ENCODE data around the gene RAPSN. TPM values are rescaled to one million over a fixed set of nuclear protein-coding genes. Genes with fewer than 3 reads are reported as not detected.

RAPSN gene
- polyA plus RNA-seq, 1 donor, result 0.64 TPM

DNA sequence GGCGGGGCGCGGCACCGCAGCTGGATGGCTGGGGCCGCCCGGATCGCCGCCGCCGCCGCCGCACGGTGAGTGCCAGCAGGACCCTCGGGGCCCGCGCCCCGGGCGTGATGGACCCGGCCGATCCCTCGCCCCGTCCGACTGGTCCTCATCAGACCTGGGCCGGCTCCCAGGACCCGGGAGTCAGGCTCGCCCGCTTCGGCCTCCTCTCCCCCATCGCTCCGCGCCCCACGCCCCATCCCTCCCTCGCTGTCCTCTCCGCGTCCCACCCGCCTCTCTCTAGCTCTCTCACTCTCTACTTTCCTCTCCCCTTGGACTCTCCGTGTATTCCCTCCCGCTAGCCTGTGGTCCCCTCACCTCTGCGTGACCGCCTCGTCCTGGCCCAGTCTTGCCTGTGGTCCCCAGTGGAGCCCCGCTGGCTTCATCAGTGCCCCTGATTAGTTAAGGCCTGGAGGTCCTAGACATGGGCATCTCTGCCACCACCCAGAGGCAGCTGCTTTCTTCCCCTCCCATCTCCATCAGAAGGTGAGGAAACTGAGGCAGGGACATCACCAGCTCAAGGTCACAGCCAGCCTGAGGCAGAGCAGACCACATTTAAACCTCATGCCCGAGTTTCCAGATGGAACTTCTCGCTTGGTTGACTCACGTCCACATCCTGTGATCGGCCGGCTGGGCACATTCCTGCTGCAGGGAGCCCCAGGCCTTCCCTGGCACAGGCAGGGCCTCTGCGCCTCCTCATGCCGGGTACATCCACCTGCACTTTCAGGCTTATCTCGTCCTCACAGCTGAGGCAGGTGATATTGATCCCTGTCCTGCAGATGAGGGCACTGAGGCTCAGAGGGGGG, 40.1 kb downstream of the RAPSN start:
- H3K4me3 ChIP-seq (ENCODE audit: low read length), result peak overlapping the region; percentile 78
- peaks cover 17% of the 10 kb centered on the region for H3K4me1 ChIP-seq (ENCODE audit: control insufficient read depth, insufficient read depth, low read length)
- no peaks in the 10 kb centered on the region for H3K9me3 ChIP-seq (ENCODE audit: control insufficient read depth, low read depth, low read length)
- peak overlapping the region; percentile 60 for H3K27ac ChIP-seq (ENCODE audit: low read length)
- 0% methylated on average over 4 of the region's 50 CpGs for WGBS (ENCODE audit: insufficient coverage, low lambda C conversion rate)
- peak in 1 of 2 donors; percentile 39 for DNase-seq
- peaks cover 23% of the 10 kb centered on the region for H3K36me3 ChIP-seq (ENCODE audit: control insufficient read depth, insufficient read depth, low read length)
- H3K27me3 ChIP-seq (ENCODE audit: control insufficient read depth, insufficient read depth, low read length), result no peaks in the 10 kb centered on the region

DNA sequence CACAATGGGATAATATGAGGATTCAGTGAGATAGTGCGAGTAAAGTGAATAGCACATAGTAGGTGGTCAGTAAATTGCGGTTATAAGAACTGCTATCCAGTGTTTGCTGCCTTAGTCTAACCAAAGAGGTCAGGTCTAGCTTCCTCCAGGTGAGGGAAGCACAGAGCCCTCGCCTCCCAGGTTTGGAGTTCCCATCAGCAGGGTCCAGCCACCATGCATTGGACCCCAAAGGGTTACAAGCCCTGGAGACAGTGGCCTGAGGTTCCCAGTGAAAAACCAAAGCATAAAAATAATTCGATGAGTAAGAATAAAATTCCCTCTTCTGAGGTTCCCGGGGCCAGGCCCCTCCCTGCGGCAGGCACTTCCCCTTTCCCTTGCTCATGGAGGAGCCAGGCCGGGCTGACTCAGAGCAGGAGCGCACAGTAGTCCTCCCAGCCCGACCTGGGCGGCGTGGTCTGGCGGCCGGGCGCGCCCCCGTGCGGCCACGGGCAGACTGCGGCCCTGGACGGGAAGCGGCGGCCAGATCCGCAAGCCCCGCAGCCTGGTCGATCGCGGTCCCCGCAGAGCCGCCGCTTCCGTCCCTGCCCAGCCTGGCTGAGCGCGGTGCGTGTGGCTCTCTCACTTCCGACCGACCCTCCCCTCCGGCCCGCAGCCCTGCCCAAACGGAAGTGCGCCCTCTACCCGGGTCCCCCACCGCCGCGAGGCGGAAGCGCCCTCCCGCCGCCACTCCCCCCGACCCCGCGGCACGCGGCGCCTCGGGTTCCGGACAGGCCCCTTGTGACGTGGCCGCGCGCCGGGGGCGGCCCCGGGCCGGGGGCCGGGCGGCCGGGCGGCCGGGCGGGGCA, 41.0 kb downstream of the RAPSN start, which contains the start of gene SLC39A13:
TSS of gene SLC39A13 (plus strand) at position 845 of the 845 bp plus-strand sequence. CDS start 1,505 bp downstream, outside the sequence.
- H3K27ac ChIP-seq (ENCODE audit: low read length), result peak within 1 kb of the TSS; percentile 95
- H3K9me3 ChIP-seq (ENCODE audit: control insufficient read depth, low read depth, low read length), result no peaks in the 10 kb centered on the region
- H3K4me3 ChIP-seq (ENCODE audit: low read length), result peak within 1 kb of the TSS; percentile 78
- peaks cover 17% of the 10 kb centered on the region for H3K4me1 ChIP-seq (ENCODE audit: control insufficient read depth, insufficient read depth, low read length)
- peaks cover 16% of the 10 kb centered on the region for H3K36me3 ChIP-seq (ENCODE audit: control insufficient read depth, insufficient read depth, low read length)
- DNase-seq, result peak; percentile 94 to 98
- WGBS (ENCODE audit: insufficient coverage, low lambda C conversion rate), result no CpG with 5 or more reads among the region's 70 CpGs
- no peaks in the 10 kb centered on the region for H3K27me3 ChIP-seq (ENCODE audit: control insufficient read depth, insufficient read depth, low read length)

DNA sequence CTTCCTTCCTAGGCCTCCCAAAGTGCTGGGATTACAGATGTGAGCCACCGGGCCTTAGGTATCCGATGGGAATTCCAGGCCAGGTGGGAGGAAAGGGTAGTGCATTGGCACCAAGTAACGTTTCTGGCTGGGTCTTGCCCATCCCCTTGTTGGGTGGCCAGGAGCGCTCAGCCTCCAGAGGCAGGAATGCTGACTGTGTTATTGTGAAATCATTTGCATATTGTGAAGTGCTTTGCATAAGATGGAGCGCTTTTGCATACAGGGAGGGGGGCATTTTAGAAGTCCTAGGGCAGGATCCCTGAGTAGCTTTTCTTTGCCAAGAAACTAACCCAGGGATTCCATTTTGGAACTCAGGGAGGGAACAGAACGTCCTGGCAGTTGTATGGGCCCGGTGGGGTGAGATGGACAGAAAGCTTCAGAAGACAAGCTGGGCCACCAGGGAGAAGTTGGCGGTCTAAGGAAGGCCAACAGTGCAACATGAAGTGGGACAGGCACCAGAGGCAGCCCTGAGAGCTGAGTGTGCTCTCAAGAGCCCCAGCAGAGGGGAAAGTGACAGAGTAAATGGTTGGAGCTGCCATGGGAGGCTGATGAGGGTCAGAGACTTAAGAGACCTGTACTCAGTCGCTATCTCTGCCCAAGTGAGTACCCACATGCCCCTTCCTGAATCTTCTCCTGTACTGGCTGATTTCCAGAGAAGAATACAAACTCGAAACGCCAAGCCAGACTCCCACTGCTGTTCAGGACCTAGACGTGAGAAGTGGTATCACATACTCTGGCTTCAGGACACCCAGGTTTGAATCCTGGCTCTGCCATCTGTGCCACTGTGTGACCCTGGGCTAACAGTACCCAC, 41.8 kb downstream of the RAPSN start:
- H3K4me1 ChIP-seq (ENCODE audit: control insufficient read depth, insufficient read depth, low read length), result peaks cover 17% of the 10 kb centered on the region
- no peaks in the 10 kb centered on the region for H3K9me3 ChIP-seq (ENCODE audit: control insufficient read depth, low read depth, low read length)
- no peak for DNase-seq
- H3K27ac ChIP-seq (ENCODE audit: low read length), result peak overlapping the region; percentile 95
- peak overlapping the region; percentile 70 for H3K4me3 ChIP-seq (ENCODE audit: low read length)
- 83% methylated on average over 1 of the region's 12 CpGs for WGBS (ENCODE audit: insufficient coverage, low lambda C conversion rate)
- no peaks in the 10 kb centered on the region for H3K27me3 ChIP-seq (ENCODE audit: control insufficient read depth, insufficient read depth, low read length)
- H3K36me3 ChIP-seq (ENCODE audit: control insufficient read depth, insufficient read depth, low read length), result peaks cover 13% of the 10 kb centered on the region

DNA sequence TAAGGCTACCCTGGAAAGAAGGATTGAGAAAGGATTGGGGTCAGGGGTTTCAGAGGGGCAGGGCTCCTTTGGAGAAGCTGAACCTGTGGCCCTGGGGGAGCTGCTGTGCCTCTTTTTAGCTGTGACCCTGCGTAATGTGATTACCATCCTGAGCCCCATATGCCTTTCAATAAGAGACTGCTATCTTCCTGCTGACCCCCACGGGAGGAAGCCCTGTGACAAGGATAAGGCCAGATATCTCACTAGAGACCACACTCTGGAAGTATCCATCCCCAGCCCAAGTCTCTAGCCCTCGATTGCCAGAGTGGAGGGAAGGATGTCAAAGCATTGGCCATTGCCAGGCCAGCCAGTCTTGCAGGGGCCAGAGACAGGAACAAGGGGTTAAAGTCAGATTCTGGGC, 45.4 kb downstream of the RAPSN start:
- no peaks in the 10 kb centered on the region for H3K27me3 ChIP-seq (ENCODE audit: control insufficient read depth, insufficient read depth, low read length)
- H3K36me3 ChIP-seq (ENCODE audit: control insufficient read depth, insufficient read depth, low read length), result no peaks in the 10 kb centered on the region
- H3K4me3 ChIP-seq (ENCODE audit: low read length), result no peak overlapping the region
- no CpG with 5 or more reads among the region's 3 CpGs for WGBS (ENCODE audit: insufficient coverage, low lambda C conversion rate)
- no peak overlapping the region for H3K27ac ChIP-seq (ENCODE audit: low read length)
- no peak for DNase-seq
- no peaks in the 10 kb centered on the region for H3K9me3 ChIP-seq (ENCODE audit: control insufficient read depth, low read depth, low read length)
- peaks cover 10% of the 10 kb centered on the region for H3K4me1 ChIP-seq (ENCODE audit: control insufficient read depth, insufficient read depth, low read length)

DNA sequence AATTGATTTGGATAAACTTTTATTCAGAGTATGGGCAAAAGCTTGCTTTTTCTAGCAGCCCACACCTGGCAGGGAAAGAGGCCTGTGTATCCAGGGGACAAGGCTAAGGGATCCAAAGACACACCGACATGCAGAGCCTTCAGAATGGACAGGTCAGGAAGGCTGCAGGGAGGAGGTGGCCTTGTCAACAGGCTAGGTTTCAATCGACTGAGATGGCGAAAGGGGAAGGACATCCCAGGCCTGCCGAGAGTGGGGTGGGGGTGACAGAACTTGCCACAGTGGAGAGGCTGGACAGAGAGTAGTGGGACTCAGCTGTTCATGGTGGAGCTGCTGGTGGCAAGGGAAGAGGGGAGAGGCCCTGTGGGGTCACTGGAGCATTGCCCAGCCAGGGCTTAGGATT, 45.8 kb downstream of the RAPSN start:
- Histone ChIP-seq H3K4me3 (ENCODE audit: low read length) (no peak overlapping the region), H3K36me3 (ENCODE audit: control insufficient read depth, insufficient read depth, low read length) (no peaks in the 10 kb centered on the region), H3K9me3 (ENCODE audit: control insufficient read depth, low read depth, low read length) (no peaks in the 10 kb centered on the region), H3K27ac (ENCODE audit: low read length) (no peak overlapping the region), H3K4me1 (ENCODE audit: control insufficient read depth, insufficient read depth, low read length) (peaks cover 10% of the 10 kb centered on the region), H3K27me3 (ENCODE audit: control insufficient read depth, insufficient read depth, low read length) (no peaks in the 10 kb centered on the region)
- WGBS (ENCODE audit: insufficient coverage, low lambda C conversion rate), result no CpG with 5 or more reads among the region's 4 CpGs
- no peak for DNase-seq

DNA sequence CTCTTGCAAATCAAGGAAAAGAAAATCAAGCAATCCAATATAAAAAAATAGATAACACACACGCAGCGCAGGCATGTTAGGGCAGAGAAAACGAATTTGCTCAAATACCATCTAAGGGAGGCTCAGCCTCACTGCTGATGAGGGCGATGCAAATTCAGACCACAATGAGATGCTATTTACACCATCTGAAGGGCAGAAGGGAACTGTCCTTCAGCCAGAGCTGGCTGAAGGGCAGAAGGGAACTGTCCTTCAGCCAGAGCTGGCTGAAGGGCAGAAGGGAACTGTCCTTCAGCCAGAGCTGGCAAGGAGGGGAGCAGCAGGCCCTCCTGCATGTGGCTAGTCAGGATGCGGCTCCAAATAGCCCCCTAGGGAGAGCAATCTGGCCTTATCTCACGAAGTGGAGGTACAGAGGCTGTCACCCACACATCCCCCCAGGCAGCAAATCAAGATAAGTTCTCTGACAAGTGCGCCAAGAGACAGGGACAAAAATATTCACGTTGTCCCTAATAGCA, 48.1 kb downstream of the RAPSN start:
- H3K9me3 ChIP-seq (ENCODE audit: control insufficient read depth, low read depth, low read length), result no peaks in the 10 kb centered on the region
- H3K4me1 ChIP-seq (ENCODE audit: control insufficient read depth, insufficient read depth, low read length), result peaks cover 2% of the 10 kb centered on the region
- no peak overlapping the region for H3K27ac ChIP-seq (ENCODE audit: low read length)
- H3K4me3 ChIP-seq (ENCODE audit: low read length), result peak overlapping the region; percentile 42
- DNase-seq, result no peak
- no peaks in the 10 kb centered on the region for H3K27me3 ChIP-seq (ENCODE audit: control insufficient read depth, insufficient read depth, low read length)
- H3K36me3 ChIP-seq (ENCODE audit: control insufficient read depth, insufficient read depth, low read length), result no peaks in the 10 kb centered on the region
- WGBS (ENCODE audit: insufficient coverage, low lambda C conversion rate), result no CpG with 5 or more reads among the region's 8 CpGs

DNA sequence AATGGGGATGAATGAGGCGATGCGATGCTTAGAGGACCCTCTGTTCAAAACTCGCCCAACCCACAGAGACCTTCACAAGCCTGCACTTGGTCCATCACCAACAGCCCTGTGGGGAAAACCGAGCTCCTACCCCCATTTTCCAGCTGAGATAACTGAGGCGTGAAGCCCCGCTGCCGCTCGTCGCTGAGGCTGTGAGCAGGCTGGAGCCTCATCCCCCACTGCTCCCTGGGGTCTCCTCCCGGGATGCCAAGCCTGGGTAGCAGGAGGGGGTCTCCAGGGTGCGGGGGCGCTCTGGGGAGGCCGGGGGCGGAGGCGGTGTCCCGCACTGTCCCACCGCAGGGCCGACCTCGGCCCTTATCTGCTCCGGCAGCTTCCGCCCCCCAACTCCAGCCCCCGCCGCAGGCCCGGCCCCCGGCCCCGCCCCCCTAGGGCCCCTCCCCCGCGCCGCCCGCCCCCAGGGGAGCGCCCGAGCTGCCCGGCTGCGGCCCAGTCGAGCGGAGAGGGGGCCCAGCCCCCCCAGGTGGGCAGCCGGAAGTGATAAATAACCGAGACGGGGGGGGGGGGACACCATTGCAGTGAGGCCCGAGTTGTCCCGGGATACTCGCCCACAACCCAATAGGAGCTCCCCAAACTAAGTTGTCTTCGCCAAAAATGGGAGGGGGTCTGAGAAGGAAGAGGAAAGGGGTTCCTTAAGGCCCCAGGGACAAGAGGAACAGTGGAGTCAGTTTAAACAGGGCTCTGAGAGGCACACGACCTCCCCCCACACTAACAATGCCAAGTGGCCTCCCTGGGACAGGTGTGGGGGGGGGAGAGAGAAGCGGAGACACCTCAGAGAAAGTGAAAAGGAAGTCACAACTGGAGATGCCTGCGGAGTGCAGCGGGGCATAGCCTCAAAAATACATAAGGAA, 48.8 kb downstream of the RAPSN start:
- no peaks in the 10 kb centered on the region for H3K27me3 ChIP-seq (ENCODE audit: control insufficient read depth, insufficient read depth, low read length)
- WGBS (ENCODE audit: insufficient coverage, low lambda C conversion rate), result no CpG with 5 or more reads among the region's 47 CpGs
- peaks cover 2% of the 10 kb centered on the region for H3K4me1 ChIP-seq (ENCODE audit: control insufficient read depth, insufficient read depth, low read length)
- DNase-seq, result peak in 1 of 2 donors; percentile 42
- no peak overlapping the region for H3K27ac ChIP-seq (ENCODE audit: low read length)
- peak overlapping the region; percentile 51 for H3K4me3 ChIP-seq (ENCODE audit: low read length)
- H3K36me3 ChIP-seq (ENCODE audit: control insufficient read depth, insufficient read depth, low read length), result no peaks in the 10 kb centered on the region
- no peaks in the 10 kb centered on the region for H3K9me3 ChIP-seq (ENCODE audit: control insufficient read depth, low read depth, low read length)

DNA sequence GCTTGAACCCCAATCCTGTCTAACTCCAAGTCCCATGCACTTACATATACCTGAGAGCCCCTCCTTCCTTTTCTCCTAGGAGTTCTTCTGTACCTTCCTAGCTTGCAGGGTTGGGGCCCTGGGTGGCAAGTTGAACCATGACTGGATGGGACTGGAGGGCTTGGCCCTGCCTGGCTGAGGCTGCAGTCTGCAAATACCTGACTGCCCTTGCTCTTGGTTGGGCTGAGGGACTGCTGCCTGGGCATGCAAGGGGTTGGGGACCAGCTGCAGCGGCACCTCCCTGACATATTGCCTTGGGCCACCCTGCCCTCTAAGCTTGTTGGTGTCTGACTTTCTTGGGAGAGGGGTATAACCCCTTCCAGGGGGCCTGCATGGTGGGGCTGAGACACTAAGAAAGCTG, 50.4 kb downstream of the RAPSN start:
- Histone ChIP-seq H3K27ac (ENCODE audit: low read length) (no peak overlapping the region), H3K4me1 (ENCODE audit: control insufficient read depth, insufficient read depth, low read length) (peaks cover 2% of the 10 kb centered on the region), H3K4me3 (ENCODE audit: low read length) (no peak overlapping the region), H3K9me3 (ENCODE audit: control insufficient read depth, low read depth, low read length) (no peaks in the 10 kb centered on the region), H3K36me3 (ENCODE audit: control insufficient read depth, insufficient read depth, low read length) (no peaks in the 10 kb centered on the region), H3K27me3 (ENCODE audit: control insufficient read depth, insufficient read depth, low read length) (no peaks in the 10 kb centered on the region)
- no CpG with 5 or more reads among the region's 1 CpG for WGBS (ENCODE audit: insufficient coverage, low lambda C conversion rate)
- no peak for DNase-seq

DNA sequence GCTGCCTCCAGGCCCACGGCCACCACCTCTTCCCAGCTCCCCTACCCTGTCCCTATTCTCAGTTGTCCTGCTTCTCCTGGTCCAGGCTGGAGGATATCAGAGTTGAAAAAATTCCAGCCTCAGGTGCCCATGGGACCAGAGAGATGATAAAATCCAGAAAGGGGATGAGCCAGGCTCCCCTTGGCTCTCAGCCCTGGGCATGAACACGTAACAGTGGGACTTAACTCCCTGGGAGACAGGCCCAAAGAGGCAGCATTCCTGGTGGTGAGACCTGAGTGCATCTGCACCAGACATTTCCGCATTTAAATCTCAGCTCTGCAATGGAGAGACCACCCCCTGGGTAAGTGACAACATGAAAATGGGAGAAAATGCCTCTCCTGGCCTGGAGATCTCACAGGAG, 50.9 kb downstream of the RAPSN start:
- Histone ChIP-seq H3K9me3 (ENCODE audit: control insufficient read depth, low read depth, low read length) (no peaks in the 10 kb centered on the region), H3K27ac (ENCODE audit: low read length) (no peak overlapping the region), H3K36me3 (ENCODE audit: control insufficient read depth, insufficient read depth, low read length) (no peaks in the 10 kb centered on the region), H3K4me3 (ENCODE audit: low read length) (no peak overlapping the region), H3K4me1 (ENCODE audit: control insufficient read depth, insufficient read depth, low read length) (peaks cover 2% of the 10 kb centered on the region), H3K27me3 (ENCODE audit: control insufficient read depth, insufficient read depth, low read length) (no peaks in the 10 kb centered on the region)
- DNase-seq, result no peak
- WGBS (ENCODE audit: insufficient coverage, low lambda C conversion rate), result no CpG with 5 or more reads among the region's 3 CpGs
